GM10248 (cell line): ENCODE data around the gene ALG8.
"Not testable (repeated sequence)": the region's sequence is repeated elsewhere in the genome, so short reads cannot be mapped to it uniquely, and the experiment has no call there.

ENCODE experiments used
- CTCF ChIA-PET: fragments of 300-600 bp; sonication (Branson Sonifier 250); formaldehyde crosslinking; extraction: SDS; loops from one replicate; lab custom pipeline; 2021; ENCODE audit warnings: antibody characterized with exemption; lab: Yijun Ruan, JAX
- POLR2A ChIA-PET: fragments of 350-650 bp; sonication (Branson Sonifier 250); formaldehyde crosslinking; extraction: SDS; loops from one replicate; lab custom pipeline; 2020; ENCODE audit warnings: antibody characterized with exemption; lab: Yijun Ruan, JAX
- DNase-seq: peaks from one replicate; pipeline ENCODE4 v3.0.0; 2012; ENCODE audit errors: extremely low spot score
- TF ChIP-seq, protein P1 (sequence below): IDR thresholded peaks from 2 replicates; pipeline ENCODE4 v1.5.1; 2012; ENCODE audit warnings: mild to moderate bottlenecking, low read depth; ENCODE audit errors: extremely low read depth, missing control alignments, control extremely low read depth

ALG8 gene

DNA sequence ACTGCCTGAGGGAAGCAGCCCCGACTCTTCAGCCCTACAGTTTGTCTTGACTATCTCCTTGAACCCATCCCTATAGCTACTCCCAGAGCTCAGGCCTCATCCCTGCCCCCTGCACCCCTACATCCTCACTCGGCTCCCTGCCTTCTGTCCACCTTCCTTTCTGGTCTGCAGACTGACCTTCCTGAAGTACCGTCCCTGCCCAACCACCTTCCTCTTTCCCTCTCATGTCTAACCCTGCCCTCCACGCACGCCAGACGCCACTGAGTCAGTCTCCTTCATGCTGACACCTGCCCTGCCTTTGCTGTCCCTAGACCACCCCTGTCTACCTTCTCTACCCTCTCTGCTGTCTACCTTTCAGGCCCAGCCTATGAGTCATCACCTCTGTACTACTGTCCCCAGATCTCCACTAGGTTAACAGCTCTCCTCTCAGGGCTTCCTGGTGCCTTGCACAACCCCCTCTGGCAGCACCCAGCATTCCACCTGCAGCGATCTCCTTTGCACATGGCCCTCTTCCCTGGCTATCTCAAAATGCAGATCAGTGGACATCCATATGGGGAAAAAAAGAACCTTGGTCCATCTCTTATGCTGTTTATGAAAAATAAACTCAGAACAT is 40.1 kb upstream of the ALG8 start:
- TF ChIP-seq, protein P1, sequence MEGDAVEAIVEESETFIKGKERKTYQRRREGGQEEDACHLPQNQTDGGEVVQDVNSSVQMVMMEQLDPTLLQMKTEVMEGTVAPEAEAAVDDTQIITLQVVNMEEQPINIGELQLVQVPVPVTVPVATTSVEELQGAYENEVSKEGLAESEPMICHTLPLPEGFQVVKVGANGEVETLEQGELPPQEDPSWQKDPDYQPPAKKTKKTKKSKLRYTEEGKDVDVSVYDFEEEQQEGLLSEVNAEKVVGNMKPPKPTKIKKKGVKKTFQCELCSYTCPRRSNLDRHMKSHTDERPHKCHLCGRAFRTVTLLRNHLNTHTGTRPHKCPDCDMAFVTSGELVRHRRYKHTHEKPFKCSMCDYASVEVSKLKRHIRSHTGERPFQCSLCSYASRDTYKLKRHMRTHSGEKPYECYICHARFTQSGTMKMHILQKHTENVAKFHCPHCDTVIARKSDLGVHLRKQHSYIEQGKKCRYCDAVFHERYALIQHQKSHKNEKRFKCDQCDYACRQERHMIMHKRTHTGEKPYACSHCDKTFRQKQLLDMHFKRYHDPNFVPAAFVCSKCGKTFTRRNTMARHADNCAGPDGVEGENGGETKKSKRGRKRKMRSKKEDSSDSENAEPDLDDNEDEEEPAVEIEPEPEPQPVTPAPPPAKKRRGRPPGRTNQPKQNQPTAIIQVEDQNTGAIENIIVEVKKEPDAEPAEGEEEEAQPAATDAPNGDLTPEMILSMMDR: no peak
- DNase-seq: no peak
- CTCF ChIA-PET: no interaction called here
- POLR2A ChIA-PET: no interaction called here

DNA sequence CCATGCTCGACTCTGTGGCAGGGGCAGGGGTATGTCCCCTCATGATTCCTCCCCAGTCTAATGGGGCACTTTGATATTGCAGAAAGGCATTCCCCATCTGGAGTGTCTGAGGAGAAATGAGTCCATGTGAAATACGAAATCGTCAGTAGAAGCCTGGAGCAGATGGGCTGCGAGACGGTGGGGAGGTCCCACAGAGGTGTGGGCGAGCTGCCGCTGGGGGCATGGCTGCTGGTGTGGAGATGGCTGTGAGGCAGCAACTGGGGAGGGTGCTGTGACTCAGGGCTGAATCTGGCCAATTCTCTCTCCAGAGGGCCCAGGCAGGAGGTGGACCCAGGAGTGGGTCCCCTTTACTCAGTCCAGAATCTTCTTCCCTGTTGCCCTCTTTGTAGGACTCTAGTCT is 37.8 kb upstream of the ALG8 start:
- CTCF ChIA-PET: no interaction called here

DNA sequence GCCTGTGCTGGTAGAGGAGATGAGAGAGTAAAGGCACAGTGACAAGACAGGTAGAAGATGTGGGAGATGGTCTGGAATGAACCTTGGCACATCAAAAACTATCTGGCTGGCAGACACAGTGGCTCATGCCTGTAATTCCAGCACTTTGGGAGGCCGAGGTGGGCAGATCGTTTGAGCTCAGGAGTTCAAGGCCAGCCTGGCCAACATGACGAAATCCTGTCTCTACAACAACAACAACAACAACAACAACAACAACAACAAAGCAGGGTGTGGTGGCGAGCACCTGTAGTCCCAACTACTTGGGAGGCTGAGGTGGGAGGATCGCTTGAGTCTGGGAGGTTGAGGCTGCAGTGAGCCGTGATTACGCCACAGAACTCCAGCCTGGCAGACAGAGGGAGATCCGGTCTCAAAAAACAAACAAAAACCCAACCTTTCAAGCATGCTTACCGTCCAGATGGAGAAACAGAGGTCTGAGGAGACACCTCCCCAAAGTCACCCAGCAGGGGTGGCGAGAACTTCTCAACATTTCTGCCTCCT is 37.2 kb upstream of the ALG8 start:
- DNase-seq: no peak
- CTCF ChIA-PET: interaction anchor here (1.3 kb wide), 1 partner anchor 13 kb away, joined by 5 read pairs; no protein-coding TSS in a partner anchor
- POLR2A ChIA-PET: no interaction called here
- TF ChIP-seq, protein P1: no peak

More for the DNA sequence above, 37.8 kb upstream of the ALG8 start:
- TF ChIP-seq, protein P1: no peak
- POLR2A ChIA-PET: no interaction called here
- DNase-seq: no peak

DNA sequence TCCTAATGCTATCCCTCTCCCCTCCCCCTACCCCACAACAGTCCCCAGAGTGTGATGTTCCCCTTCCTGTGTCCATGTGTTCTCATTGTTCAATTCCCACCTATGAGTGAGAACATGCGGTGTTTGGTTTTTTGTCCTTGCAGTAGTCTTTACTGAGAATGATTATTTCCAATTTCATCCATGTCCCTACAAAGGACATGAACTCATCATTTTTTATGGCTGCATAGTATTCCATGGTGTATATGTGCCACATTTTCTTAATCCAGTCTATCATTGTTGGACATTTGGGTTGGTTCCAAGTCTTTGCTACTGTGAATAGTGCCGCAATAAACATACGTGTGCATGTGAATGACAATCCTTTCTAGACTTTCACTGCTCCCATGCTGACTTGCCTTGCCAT is 36.4 kb upstream of the ALG8 start:
- CTCF ChIA-PET: interaction anchor here (1.3 kb wide), 1 partner anchor 14 kb away, joined by 5 read pairs; no protein-coding TSS in a partner anchor
- DNase-seq, POLR2A ChIA-PET: not testable (repeated sequence)

DNA sequence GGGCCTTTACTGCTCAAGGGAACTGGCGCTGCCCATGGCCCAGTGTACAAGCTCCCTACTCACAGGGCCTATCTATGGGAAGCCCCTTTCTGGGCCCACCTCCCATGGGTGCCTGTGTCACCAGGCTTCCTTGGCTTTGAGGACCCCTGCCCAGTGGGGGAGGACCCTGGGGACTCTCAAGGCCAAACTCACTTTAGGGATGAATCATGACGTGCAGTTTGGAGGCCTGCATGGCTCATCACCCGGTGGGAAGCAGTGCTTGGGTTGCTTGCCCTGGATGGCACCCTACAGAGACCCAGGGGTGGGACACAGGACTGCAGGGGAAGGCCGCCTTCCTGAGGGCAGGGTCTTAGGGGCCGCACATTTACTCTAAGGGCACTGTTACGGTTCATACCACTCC is 32.5 kb upstream of the ALG8 start:
- DNase-seq: no peak
- CTCF ChIA-PET: interaction anchor here (1.2 to 1.5 kb wide), 2 partner anchors 8 to 13 kb away, joined by 3 to 4 read pairs; no protein-coding TSS in a partner anchor
- TF ChIP-seq, protein P1: no peak
- POLR2A ChIA-PET: no interaction called here

DNA sequence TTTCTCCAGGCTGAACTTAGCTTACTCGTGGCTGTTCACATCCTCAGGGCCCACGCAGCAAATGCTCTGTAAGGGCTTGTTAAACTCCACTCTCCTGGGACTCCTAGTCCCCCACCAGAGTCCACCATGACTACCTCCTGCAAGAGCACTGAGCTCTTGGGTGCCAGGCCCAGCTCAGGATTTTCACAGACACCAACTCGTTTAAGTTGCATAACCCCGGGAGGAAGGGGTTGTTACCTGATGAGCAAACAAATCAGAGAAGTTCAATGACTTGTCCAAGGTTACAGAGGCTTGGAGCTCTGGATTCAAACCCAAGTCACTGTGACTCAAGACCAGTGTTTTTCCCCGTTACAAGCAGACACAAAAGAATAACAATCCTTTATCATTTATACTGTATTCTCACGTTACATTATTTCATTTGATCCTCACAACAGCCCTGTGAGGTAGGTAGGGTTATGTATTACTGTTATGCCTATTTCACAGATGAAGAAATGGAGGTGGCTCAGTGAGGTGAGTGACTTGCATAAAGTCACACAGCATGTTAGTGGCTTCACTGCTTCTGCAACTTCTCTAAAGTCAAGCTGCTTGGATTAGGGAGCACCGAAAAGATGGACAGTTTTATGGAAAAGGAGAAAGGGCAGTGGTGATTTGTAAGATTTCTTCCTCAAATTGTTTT is 31.6 kb upstream of the ALG8 start:
- TF ChIP-seq, protein P1: no peak
- ChIA-PET POLR2A (no interaction called here), CTCF (no interaction called here)
- DNase-seq: no peak

DNA sequence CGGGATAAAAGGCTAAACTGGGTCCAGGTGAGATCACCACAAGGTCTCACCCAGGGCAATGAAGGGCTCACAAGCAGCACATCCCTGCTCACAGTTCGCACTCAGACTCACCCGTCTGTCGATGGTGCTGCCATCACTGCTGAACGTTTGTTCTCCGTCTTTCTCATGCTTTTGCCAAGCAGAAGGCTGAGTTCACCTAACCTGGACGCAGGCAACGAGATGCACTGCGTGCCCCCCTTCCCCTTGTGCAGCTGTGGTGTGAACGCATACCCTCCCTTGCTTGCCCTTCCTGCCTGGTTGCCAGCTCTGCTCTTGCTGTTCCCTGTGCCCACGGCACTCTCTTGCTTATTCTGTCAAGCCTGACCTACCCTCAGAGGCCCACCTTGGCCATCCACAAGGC is 31.0 kb upstream of the ALG8 start:
- ChIA-PET CTCF (no interaction called here), POLR2A (no interaction called here)
- TF ChIP-seq, protein P1: no peak
- no peak for DNase-seq
